Lung (tissue), 12 donors: ENCODE results near the gene ANO2. TPM values are rescaled to one million over a fixed set of nuclear protein-coding genes. Genes with fewer than 3 reads are reported as not detected.
"Not testable (repeated sequence)": the region's sequence is repeated elsewhere in the genome, so short reads cannot be mapped to it uniquely, and the experiment has no call there.

Experiments used
- ATAC-seq: fragments of 200-7000 bp; cut with Tn5 transposase; one replicate; pipeline ENCODE4 v1.9.1; 2020; ENCODE audit warnings: moderate number of reproducible peaks; ENCODE audit not compliant: insufficient read depth, low FRiP score
- DNase-seq, 3 donors: peaks; one replicate each; pipeline ENCODE4 v3.0.0-alpha.2; 2013 to 2017
- H3K27ac ChIP-seq, 2 donors: one replicate each; pipeline ENCODE4 v1.5.1; 2013; ENCODE audit warnings: mild to moderate bottlenecking in 2 of 2, moderate library complexity in 2 of 2, control low read depth in 1 of 2, inconsistent platforms in 1 of 2, low read depth in 1 of 2, low read length in 1 of 2
- H3K27me3 ChIP-seq, 3 donors: one replicate each; pipeline ENCODE4 v1.5.1; 2013; ENCODE audit warnings: low read length in 2 of 3; ENCODE audit not compliant: control insufficient read depth in 3 of 3, insufficient read depth in 3 of 3
- H3K36me3 ChIP-seq, 4 donors: one replicate each; pipeline ENCODE4 v1.5.1; 2013; ENCODE audit warnings: low read length in 4 of 4, mild to moderate bottlenecking in 1 of 4, moderate library complexity in 1 of 4; ENCODE audit not compliant: control insufficient read depth in 4 of 4, insufficient read depth in 4 of 4
- H3K4me1 ChIP-seq, 5 donors: one replicate each; pipeline ENCODE4 v1.5.1; 2013; ENCODE audit warnings: low read length in 5 of 5, mild to moderate bottlenecking in 2 of 5, moderate library complexity in 1 of 5; ENCODE audit not compliant: control insufficient read depth in 5 of 5, insufficient read depth in 5 of 5
- H3K4me3 ChIP-seq: one replicate; pipeline ENCODE4 v1.5.1; 2013; ENCODE audit warnings: mild to moderate bottlenecking, control low read depth, moderate library complexity
- H3K9ac ChIP-seq, 2 donors: one replicate each; pipeline ENCODE4 v1.5.1; 2013; ENCODE audit warnings: low read length in 2 of 2, control low read depth in 1 of 2; ENCODE audit not compliant: insufficient read depth in 1 of 2
- H3K9me3 ChIP-seq, 4 donors: one replicate each; pipeline ENCODE4 v1.5.1; 2013; ENCODE audit warnings: low read length in 3 of 4, mild to moderate bottlenecking in 1 of 4, moderate library complexity in 1 of 4; ENCODE audit not compliant: control insufficient read depth in 4 of 4, insufficient read depth in 3 of 4
- WGBS, 2 donors: extraction: QIAGEN DNeasy Blood & Tissue Kit; methylation state at CpG; one replicate each; pipeline ENCODE4 v1.1.7; 2013; 5-methylcytosine and 5-hydroxymethylcytosine counted together
- polyA plus RNA-seq, 2 donors: library from polyadenylated mRNA; stranded (reverse); fragments of 200-250 nt; gene quantifications; one replicate each; pipeline ENCODE4 v1.2.1, GENCODE V29; 2013
- total RNA-seq, 2 donors: library from RNA; depleted of rRNA in 1 of 2; stranded (reverse); fragments of >200 nt in 1 of 2; gene quantifications; one replicate each; pipeline ENCODE4 v1.2.1, GENCODE V29; 2014 to 2021
- TF ChIP-seq, protein P1 (sequence below): IDR thresholded peaks from 2 replicates; pipeline ENCODE4 v1.5.1; 2012; ENCODE audit warnings: mild to moderate bottlenecking; ENCODE audit errors: control extremely low read depth, extremely low read depth
- donor health status: control.
- donor health status: control.
- donor health status: Bipolar disorder and iron deficiency.
- donor health status: healthy.
- donor health status: DM: yes; HTN: yes; CAD: no.

ANO2 gene
- total and polyA plus RNA-seq, 4 donors, result 5.9 to 11.3 (median 7.4) TPM

DNA sequence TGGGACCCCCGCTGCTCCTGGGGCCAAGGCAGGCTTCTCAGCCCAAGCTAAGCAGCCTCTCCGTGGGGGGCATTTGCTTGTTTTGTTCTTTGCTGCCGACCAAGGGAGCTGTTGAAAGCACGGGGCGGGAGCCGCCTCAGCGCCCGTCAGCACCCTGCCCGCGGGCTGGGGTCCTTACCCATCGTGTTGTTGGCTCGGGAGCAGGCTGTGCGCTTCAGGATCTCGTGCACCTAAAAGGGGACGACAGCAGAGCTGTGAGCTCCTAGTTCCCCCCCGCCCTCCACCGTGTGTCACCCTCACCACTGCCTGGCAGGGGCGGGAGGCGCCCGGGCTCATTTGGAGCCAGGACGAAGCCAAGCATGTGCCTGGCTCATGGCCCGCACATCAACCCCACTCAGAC lies 117.5 kb downstream of the ANO2 start:
- no peak for DNase-seq
- peaks cover 0 to 13% (median 0%) of the 10 kb centered on the region in 4 donors for H3K9me3 ChIP-seq
- TF ChIP-seq, protein P1, sequence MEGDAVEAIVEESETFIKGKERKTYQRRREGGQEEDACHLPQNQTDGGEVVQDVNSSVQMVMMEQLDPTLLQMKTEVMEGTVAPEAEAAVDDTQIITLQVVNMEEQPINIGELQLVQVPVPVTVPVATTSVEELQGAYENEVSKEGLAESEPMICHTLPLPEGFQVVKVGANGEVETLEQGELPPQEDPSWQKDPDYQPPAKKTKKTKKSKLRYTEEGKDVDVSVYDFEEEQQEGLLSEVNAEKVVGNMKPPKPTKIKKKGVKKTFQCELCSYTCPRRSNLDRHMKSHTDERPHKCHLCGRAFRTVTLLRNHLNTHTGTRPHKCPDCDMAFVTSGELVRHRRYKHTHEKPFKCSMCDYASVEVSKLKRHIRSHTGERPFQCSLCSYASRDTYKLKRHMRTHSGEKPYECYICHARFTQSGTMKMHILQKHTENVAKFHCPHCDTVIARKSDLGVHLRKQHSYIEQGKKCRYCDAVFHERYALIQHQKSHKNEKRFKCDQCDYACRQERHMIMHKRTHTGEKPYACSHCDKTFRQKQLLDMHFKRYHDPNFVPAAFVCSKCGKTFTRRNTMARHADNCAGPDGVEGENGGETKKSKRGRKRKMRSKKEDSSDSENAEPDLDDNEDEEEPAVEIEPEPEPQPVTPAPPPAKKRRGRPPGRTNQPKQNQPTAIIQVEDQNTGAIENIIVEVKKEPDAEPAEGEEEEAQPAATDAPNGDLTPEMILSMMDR, result no peak
- ATAC-seq, result no peak
- H3K27ac ChIP-seq, result no peak overlapping the region
- H3K36me3 ChIP-seq, result peaks cover 0 to 3% (median 0%) of the 10 kb centered on the region in 4 donors
- peaks cover 0 to 3% (median 0%) of the 10 kb centered on the region in 5 donors for H3K4me1 ChIP-seq
- H3K4me3 ChIP-seq, result no peak overlapping the region
- peaks cover 0 to 11% (median 6%) of the 10 kb centered on the region in 3 donors for H3K27me3 ChIP-seq
- H3K9ac ChIP-seq, result no peak overlapping the region
- 79 to 81% methylated on average over 22 of the region's 22 CpGs for WGBS, 2 donors

- H3K36me3 ChIP-seq, H3K4me1 ChIP-seq, H3K9ac ChIP-seq, H3K4me3 ChIP-seq, H3K27ac ChIP-seq, ATAC-seq, DNase-seq: not testable (repeated sequence)
- peaks cover 0 to 11% (median 6%) of the 10 kb centered on the region in 3 donors for H3K27me3 ChIP-seq
- H3K9me3 ChIP-seq, result peaks cover 0 to 21% (median 0%) of the 10 kb centered on the region in 4 donors
- WGBS, 2 donors, result 58 to 70% methylated on average over 3 of the region's 3 CpGs
These were observed 119.3 kb downstream of the ANO2 start for GRCh38 chr12:5825761-5826160.

GRCh38 chr12:5818877-5819276 lies 126.2 kb downstream of the ANO2 start:
- H3K27ac ChIP-seq, H3K4me3 ChIP-seq, H3K4me1 ChIP-seq, H3K36me3 ChIP-seq, H3K9ac ChIP-seq, H3K27me3 ChIP-seq, DNase-seq, ATAC-seq: not testable (repeated sequence)
- H3K9me3 ChIP-seq, result peaks cover 0 to 22% (median 4%) of the 10 kb centered on the region in 4 donors
- WGBS, 2 donors, result 92 to 95% methylated on average over 1 of the region's 1 CpG

GRCh38 chr12:5817246-5817645 lies 127.8 kb downstream of the ANO2 start:
- Histone ChIP-seq H3K27me3 (peaks cover 0 to 2% (median 0%) of the 10 kb centered on the region in 3 donors), H3K4me3 (no peak overlapping the region), H3K4me1 (no peaks in the 10 kb centered on the region), H3K36me3 (no peaks in the 10 kb centered on the region), H3K9ac (no peak overlapping the region), H3K27ac (no peak overlapping the region), H3K9me3 (peaks cover 0 to 14% (median 4%) of the 10 kb centered on the region in 4 donors)
- ATAC-seq, result no peak
- DNase-seq, result no peak
- TF ChIP-seq, protein P1, result no peak
- WGBS, 2 donors, result 84 to 88% methylated on average over 4 of the region's 4 CpGs
